Measurements from ENCODE around the gene KCNQ2. TPM values are rescaled to one million over a fixed set of nuclear protein-coding genes. Genes with fewer than 3 reads are reported as not detected.

The KCNQ2 gene
- total and polyA plus RNA-seq, 12 donors, result 0.03 to 3.8 (median 1.4) TPM; not detected in 7

- Histone ChIP-seq H3K4me3 (no peak overlapping the region), H3K9me3 (no peaks in the 10 kb centered on the region), H3K36me3 (no peaks in the 10 kb centered on the region), H3K27ac (no peak overlapping the region), H3K4me1 (peaks cover 4 to 15% (median 10%) of the 10 kb centered on the region in 9 donors), H3K27me3 (peaks cover 5 to 42% (median 30%) of the 10 kb centered on the region in 7 donors)
- intact Hi-C loops (cut with DNase I), result no loop called here
- TF ChIP-seq CTCF (IDR thresholded peaks at IDR 0.05), result no peak
- DNase-seq, result peak in 1 of 2 donors; percentile 2
- 66 to 74% methylated on average over 24 of the region's 24 CpGs for WGBS, 2 donors
- peak in 2 of 8 donors; percentile 17 to 27 for ATAC-seq
Observed at GRCh38 chr20:63369724-63370617, 102.5 kb downstream of the KCNQ2 start.

GRCh38 chr20:63369024-63369530 lies 103.4 kb downstream of the KCNQ2 start:
- no peak overlapping the region for H3K27ac ChIP-seq
- DNase-seq (peak in 1 of 2 donors; percentile 0), ATAC-seq (no peak)
- WGBS, 2 donors, result 90 to 91% methylated on average over 10 of the region's 10 CpGs
- no peak overlapping the region for H3K4me3 ChIP-seq
- peaks cover 4 to 15% (median 10%) of the 10 kb centered on the region in 9 donors for H3K4me1 ChIP-seq
- no peaks in the 10 kb centered on the region for H3K9me3 ChIP-seq
- TF ChIP-seq CTCF (IDR thresholded peaks at IDR 0.05), result no peak
- intact Hi-C loops (cut with DNase I), result no loop called here
- no peaks in the 10 kb centered on the region for H3K36me3 ChIP-seq
- H3K27me3 ChIP-seq, result peaks cover 0 to 37% (median 27%) of the 10 kb centered on the region in 7 donors

- H3K4me1 ChIP-seq, result peaks cover 4 to 15% (median 10%) of the 10 kb centered on the region in 9 donors
- H3K36me3 ChIP-seq, result no peaks in the 10 kb centered on the region
- intact Hi-C loops (cut with DNase I), result no loop called here
- DNase-seq, result peak in 1 of 2 donors; percentile 7
- H3K27me3 ChIP-seq, result peaks cover 0 to 33% (median 27%) of the 10 kb centered on the region in 7 donors
- H3K9me3 ChIP-seq, result no peaks in the 10 kb centered on the region
- ATAC-seq, result no peak
- TF ChIP-seq CTCF (IDR thresholded peaks at IDR 0.05), result no peak
- H3K4me3 ChIP-seq, result no peak overlapping the region
- WGBS, 2 donors, result 84 to 90% methylated on average over 8 of the region's 8 CpGs
- no peak overlapping the region for H3K27ac ChIP-seq
Observed at GRCh38 chr20:63368151-63368550, 104.3 kb downstream of the KCNQ2 start.

GRCh38 chr20:63367446-63368055 lies 104.9 kb downstream of the KCNQ2 start:
- H3K9me3 ChIP-seq, result no peaks in the 10 kb centered on the region
- no peak for TF ChIP-seq CTCF (IDR thresholded peaks at IDR 0.05)
- 66 to 83% methylated on average over 24 of the region's 24 CpGs for WGBS, 2 donors
- peaks cover 0 to 34% (median 30%) of the 10 kb centered on the region in 7 donors for H3K27me3 ChIP-seq
- H3K4me3 ChIP-seq, result no peak overlapping the region
- H3K36me3 ChIP-seq, result no peaks in the 10 kb centered on the region
- intact Hi-C loops (cut with DNase I), result no loop called here
- no peak overlapping the region for H3K27ac ChIP-seq
- peaks cover 4 to 15% (median 10%) of the 10 kb centered on the region in 9 donors for H3K4me1 ChIP-seq
- ATAC-seq (no peak), DNase-seq (peak in 1 of 2 donors; percentile 21)

Data from heart right ventricle (tissue), 16 donors.